ENCODE data around the gene DSPP.

DNA sequence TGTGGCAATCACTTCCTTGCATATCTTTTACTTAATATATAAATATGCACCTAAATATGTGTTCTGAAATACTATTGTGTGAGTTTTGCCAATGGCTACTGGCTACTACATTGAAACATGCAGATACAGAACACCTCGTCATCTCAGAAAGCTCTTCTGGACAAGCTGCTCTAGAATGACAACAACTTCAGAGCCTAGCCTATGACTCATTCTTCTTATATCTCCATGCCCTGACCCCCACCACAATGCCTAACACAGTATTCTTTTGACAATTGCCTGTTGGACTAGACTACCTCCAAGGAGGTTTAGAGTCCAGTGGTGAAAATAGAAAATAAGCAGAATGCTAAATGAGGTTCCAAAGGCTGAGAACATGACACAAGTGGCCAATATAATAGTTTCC, 24.1 kb downstream of the DSPP start:
- TF ChIP-seq POLR2A (IDR thresholded peaks at IDR 0.05; ENCODE audit: low read depth), result no peak
- TF ChIP-seq, protein P1, sequence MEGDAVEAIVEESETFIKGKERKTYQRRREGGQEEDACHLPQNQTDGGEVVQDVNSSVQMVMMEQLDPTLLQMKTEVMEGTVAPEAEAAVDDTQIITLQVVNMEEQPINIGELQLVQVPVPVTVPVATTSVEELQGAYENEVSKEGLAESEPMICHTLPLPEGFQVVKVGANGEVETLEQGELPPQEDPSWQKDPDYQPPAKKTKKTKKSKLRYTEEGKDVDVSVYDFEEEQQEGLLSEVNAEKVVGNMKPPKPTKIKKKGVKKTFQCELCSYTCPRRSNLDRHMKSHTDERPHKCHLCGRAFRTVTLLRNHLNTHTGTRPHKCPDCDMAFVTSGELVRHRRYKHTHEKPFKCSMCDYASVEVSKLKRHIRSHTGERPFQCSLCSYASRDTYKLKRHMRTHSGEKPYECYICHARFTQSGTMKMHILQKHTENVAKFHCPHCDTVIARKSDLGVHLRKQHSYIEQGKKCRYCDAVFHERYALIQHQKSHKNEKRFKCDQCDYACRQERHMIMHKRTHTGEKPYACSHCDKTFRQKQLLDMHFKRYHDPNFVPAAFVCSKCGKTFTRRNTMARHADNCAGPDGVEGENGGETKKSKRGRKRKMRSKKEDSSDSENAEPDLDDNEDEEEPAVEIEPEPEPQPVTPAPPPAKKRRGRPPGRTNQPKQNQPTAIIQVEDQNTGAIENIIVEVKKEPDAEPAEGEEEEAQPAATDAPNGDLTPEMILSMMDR (IDR thresholded peaks at IDR 0.05), result no peak
- TF ChIP-seq EP300 (IDR thresholded peaks at IDR 0.05), result no peak
- TF ChIP-seq POLR2AphosphoS5 (IDR thresholded peaks at IDR 0.05), result no peak
